ENCODE data around the gene NXNL2. TPM values are rescaled to one million over a fixed set of nuclear protein-coding genes. Genes with fewer than 3 reads are reported as not detected.

The NXNL2 gene
- total and polyA plus RNA-seq, 10 of the 15 experiments (the other 5 are each of a cell fraction or from before 2014, with no cell fraction given) = not detected

- TF ChIP-seq BCLAF1 (IDR thresholded peaks at IDR 0.05) = no peak
- no peak for TF ChIP-seq USF2 (IDR thresholded peaks at IDR 0.05; ENCODE audit: borderline replicate concordance, low read depth, low read length)
- no peak for TF ChIP-seq ZBTB4 (CRISPR knock-in tag; IDR thresholded peaks at IDR 0.05)
These were observed 2.2 kb downstream of the NXNL2 start (continued) for GRCh38 chr9:88536951-88537760.
